CD4-positive, alpha-beta T cell treated with Interleukin-17A for 1 hour (primary cell): Measurements from ENCODE around the gene UNKL.
"Not testable (repeated sequence)": the region's sequence is repeated elsewhere in the genome, so short reads cannot be mapped to it uniquely, and the experiment has no call there.

Experiments used
- DNase-seq: peaks from one replicate; pipeline ENCODE4 v3.0.0-alpha.2; 2020

Gene UNKL

GRCh38 chr16:1333854-1334700, 80.4 kb downstream of the UNKL start:
- DNase-seq = no peak

DNA sequence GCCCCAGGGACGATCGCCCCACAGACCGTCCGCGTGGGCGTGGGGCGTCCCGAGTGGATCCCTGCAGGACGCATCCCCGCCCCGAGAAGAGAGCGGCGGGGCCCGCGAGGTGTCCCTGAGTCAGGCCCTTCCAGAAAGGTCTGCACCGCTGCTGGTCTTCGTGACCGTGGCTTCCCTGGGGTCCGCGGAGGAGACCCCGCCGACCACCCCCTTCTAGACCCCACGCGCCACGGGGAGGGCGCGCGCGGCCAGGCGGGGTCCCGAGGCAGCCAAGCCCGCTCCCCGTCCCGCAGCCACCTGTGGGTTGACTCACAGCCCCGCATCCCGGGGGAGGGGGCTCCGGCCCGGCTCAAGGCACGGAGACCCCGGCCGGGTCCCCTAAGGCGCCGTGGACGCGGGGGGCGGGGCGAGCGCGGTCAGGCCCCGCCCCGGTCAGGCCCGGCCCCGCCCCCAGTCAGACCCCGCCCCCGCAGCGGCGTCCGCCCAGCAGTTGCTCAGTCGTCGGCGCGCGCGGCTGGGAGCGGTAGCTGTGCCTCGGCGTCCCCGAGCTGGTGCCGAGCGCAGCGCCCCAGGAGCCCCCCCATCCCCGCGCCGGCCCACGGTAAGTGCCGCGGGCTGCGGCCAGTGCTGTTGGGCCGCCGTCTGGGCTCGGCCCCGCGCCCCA, 81.2 kb downstream of the UNKL start, which contains the start of gene BAIAP3:
Gene BAIAP3, plus strand, starts transcription at position 497 of the 664 bp plus-strand sequence. CDS start 4,905 bp downstream, outside the sequence.
- DNase-seq = peak; percentile 42

- DNase-seq = no peak
Observed at GRCh38 chr16:1332618-1333148, 81.8 kb downstream of the UNKL start.

DNA sequence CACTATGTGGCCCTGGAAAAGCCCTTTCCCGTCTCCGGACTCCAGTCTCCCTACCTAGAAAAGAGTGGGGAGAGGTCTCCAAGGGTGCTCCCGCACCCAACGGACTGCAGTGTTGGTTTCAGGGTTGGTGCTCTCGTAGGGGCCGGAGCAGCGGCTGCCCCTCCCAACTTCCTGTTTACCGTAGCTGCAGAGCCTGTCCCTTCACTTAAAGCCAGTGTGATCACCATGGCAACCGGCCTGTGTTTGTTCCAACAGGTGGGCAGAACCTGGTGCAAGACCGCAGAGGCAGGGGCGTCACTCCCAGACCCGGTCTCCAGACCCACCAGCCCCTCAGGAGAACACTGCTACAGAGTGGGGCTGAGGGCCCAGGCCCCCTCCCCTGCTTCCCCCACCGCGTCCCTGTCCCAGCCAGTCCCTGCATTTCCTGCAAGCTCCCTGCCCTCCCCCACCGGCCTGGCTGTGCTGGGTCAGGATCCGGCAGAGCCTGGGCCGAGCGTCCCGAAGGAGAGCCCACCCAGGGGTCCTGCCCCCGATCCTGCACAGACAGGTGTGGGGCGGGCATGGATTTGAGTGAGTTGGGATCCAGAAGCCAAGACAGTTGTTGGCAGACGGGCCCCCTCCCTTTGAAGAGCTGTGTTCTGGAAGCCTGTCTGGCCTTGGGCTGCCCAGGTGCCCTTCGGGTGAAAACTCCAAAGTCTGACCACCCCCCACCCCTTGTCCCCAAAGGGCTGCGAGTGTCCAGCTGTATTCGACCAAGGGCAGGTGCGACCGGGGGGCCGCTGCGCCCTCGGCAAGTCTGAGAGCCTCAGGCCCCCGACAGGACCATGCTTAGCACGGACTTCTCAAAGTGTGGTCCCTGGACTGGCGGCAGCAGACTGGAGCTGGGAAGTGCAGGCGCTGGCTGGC, 82.5 kb downstream of the UNKL start:
- peak; percentile 77 for DNase-seq

- no peak for DNase-seq
Observed at GRCh38 chr16:1330931-1331711, 83.4 kb downstream of the UNKL start.

- DNase-seq = no peak
Observed at GRCh38 chr16:1330260-1330914, 84.1 kb downstream of the UNKL start.

DNA sequence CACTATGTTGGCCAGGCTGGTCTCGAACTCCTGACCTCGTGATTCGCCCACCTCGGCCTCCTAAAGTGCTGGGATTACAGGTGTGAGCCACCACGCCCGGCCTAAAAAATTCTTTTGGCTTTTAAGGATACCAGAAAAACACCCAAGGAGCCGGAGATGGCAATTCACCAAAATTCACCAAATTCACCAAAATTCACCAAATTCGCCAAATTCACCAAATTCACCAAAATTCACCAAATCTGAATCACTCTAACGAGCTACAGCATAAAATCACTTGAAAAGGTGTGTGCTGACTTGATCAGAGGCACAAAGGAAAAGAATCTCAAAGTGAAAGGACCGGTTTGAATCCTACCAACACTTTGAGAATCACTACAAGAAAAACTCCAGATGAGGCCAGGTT, 85.5 kb downstream of the UNKL start:
- not testable (repeated sequence) for DNase-seq

GRCh38 chr16:1328136-1328535, 86.4 kb downstream of the UNKL start:
- DNase-seq = not testable (repeated sequence)

DNA sequence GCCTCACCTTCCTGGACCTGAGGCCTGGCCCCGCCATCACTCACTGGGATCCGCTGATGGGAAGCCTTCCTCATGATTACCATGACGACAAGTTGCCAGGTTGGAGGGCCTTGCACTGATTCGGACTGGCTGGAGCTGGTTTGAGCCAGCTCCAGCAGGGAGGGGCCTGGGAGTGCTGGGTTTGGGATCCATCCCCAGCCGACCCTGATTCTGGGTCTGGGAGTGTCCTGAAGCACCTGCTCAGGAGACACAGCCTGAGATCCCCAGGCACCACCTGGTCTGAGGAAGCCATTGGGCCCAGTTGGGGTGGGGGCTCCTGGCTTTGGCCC, 86.9 kb downstream of the UNKL start:
- no peak for DNase-seq

DNA sequence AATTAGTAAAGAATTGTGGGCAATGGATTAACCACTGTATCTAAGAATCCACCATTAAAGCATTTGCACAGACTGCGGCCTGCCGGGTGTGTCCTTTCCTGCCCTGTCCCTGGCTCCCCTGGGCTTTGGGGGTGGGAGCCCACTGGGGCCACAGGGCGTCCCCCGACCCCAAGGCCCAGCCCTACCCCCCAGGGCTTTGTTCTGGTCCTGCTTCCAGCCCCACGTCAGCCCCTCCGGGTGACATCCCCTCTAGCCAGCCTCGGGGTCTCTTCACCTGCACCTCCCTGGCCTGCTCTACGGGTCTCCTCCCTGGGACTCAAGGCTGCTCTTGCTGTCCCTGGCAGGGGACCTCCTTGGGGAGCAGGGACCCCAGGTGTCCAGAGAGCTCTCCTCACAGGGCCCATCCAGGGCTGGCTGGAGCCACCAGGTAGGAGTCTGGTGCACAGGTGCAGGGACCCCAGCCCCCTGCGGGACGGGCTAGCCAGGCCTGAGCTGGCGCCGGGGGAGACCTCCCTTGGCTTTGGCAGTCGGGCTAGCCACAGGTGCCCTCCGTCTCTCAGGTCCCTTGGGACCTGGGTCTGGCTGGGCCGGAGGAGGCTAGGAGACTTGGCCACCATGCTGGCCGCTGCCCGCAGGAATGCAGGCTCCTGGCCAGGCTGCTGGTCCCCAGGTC, 87.4 kb downstream of the UNKL start:
- DNase-seq = no peak

DNA sequence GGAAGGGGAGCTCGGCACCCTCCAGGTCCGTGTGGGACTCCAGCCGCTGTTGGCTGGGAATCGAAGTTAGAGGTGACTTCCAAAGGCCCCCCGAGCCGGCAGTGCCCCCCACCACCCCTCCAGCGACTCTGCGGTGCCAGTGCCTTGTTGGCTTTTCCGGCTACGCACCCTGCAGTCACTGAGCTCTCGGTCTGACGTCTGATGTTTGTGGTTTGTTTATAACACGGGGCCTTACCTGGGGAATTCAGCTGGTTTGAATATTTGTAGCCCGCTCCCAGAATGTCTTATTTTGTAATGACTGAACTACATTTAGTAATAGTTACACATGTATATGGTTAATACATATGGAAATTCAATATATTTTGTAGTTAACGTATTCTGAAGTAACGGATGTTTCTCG, 88.1 kb downstream of the UNKL start:
- no peak for DNase-seq

DNA sequence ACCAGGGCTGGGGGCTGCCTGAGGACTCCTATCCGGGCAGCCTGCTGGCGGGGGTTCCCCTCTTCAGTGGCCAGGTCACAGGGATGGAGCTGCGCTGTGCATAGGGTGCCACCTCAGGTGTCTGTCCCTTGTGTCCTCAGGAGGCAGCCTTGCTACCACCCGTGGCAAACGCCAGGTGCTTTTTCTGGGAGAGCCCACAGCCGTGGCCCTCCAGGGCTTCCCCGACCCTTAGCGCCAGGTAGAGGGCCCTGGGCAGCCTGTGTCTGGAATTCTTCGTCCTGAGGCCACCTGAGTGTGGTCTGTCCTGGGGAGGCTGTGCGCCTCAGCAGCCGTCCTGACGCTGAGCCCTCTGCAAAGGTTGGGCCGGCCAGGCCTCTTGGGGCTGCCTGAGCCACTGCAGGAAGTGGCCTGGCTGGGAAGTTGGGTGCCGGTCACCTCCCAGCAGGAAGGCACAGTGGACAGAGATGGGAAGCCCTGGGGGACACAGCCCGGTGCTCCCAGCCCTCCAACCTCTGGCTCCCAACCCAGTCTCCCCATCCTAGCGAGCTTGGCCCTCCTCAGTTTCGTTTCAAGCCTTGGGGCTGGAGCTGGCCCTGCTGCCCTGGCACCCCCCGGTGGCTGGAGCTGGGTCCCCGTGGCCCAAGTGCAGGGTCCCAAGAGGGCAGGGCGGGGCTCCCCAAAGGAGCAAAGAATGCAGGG, 88.7 kb downstream of the UNKL start:
- no peak for DNase-seq

GRCh38 chr16:1325261-1325660, 89.2 kb downstream of the UNKL start:
- no peak for DNase-seq

- no peak for DNase-seq
Observed at GRCh38 chr16:1324286-1324826, 90.1 kb downstream of the UNKL start.

DNA sequence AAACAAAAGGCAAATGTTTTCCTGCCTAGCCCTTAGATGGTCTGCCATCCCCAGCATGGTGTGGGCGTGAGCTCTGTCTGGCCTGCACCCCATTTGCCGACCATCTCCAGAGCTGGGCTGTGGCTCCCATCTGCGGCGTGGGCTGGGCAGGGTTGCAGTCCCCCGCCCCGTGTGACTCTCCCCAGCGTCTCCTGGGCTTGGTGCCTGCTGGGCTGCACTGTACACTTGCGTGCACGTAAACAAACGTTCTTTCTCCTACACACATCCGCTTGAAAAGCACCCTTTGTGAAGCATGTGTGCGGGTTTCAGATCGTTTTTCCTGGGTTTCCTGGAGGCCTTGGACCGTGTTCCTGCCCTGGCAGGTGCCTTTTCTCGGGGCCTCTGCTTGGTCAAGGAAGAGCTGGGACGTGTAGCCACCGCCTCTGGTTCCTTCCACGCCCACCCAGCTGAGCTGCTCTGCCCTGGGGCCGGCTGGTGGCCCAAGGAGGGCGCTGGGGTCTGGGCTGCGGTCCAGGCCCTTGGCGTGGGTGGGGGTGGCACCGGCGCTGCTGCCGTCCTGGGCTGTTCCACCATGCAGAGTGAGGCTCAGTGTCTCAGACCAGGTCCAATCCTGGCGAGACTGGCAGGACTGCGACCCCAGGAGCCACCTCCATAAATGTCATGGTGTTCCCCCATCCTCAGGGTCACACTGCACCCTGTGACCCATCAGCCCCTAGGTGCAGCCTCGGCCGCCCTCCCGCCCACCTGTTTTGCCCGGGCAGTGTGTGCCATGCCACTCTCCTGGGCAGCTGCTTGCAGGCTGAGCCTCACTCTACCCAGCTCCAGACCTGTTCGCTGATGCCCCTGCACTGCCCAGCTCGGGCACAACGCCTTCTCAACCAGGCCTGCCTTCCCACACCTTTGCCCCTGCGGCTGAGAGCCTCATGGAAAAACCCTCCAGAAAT, 90.9 kb downstream of the UNKL start:
- DNase-seq = no peak

DNA sequence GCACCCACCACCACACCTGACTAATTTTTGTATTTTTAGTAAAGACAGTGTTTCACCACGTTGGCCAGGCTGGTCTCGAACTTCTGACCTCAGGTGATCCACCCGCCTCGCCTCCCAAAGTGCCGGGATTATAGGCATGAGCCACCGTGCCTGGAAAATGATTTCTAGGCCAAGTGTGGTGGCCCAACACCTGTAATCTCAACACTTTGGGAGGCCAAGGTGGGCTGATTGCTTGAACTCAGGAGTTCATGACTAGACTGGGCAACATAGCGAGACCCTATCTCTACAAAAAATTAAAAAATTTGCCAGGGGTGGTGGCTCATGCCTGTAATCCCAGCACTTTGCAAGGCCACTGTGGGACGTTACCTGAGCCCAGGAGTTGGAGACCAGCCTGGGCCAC, 92.1 kb downstream of the UNKL start:
- no peak for DNase-seq

GRCh38 chr16:1320658-1321240, 93.8 kb downstream of the UNKL start:
- DNase-seq = no peak

DNA sequence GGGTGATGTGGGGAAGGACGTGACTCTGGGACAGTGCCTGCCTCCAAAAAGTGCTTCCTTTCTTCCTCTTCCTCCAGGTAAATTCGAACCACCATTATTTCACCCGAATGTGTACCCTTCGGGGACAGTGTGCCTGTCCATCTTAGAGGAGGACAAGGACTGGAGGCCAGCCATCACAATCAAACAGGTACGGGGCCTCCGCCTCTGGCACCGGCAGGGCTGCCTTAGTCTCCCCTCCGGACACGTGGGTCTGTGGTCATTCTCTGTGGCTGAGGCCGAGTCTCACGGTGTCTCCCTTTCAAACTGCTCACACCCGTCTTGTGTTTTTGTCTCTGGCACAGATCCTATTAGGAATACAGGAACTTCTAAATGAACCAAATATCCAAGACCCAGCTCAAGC, 94.4 kb downstream of the UNKL start:
- DNase-seq = no peak

DNA sequence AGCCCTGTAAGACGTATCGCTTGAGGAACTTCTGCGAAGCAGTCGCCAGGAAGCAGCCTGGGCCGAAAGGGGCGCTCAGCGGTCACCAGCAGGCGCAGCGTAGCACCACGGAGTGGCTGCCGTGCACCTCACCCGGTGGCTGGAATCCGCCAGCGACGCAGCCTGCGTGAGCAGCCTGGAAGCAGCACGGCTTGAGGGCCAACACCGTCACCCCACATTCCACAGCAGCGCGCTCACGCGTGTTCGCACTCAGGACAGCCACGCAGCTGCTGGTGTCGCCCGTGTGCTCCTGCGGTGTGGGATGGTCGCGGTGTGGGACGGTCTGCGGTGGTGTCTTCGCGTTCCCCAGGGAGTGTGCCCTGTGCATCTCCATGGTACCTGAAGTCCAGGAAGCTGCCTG, 95.5 kb downstream of the UNKL start:
- no peak for DNase-seq
